Parathyroid adenoma (tissue), 2 donors: Measurements from ENCODE around the gene TMEM108.

Experiments
- H2AFZ ChIP-seq: fragments of 300-600 bp; sonication (generic); one replicate; pipeline ENCODE4 v1.7.0; 2017; ENCODE audit warnings: antibody characterized with exemption, mild to moderate bottlenecking
- H3K27ac ChIP-seq: fragments of 300-600 bp; sonication (generic); one replicate; pipeline ENCODE4 v1.7.0; 2017
- H3K27me3 ChIP-seq: fragments of 300-600 bp; sonication (generic); one replicate; pipeline ENCODE4 v1.7.0; 2017; ENCODE audit warnings: low read length; ENCODE audit not compliant: control insufficient read depth, insufficient read depth
- H3K36me3 ChIP-seq: fragments of 300-600 bp; sonication (generic); one replicate; pipeline ENCODE4 v1.7.0; 2017; ENCODE audit warnings: low read length; ENCODE audit not compliant: control insufficient read depth, insufficient read depth
- H3K4me1 ChIP-seq: fragments of 300-600 bp; sonication (generic); one replicate; pipeline ENCODE4 v1.7.0; 2017; ENCODE audit warnings: control low read depth
- H3K4me2 ChIP-seq: fragments of 300-600 bp; sonication (generic); one replicate; pipeline ENCODE4 v1.7.0; 2017; ENCODE audit warnings: low read length
- H3K4me3 ChIP-seq: fragments of 300-600 bp; sonication (generic); one replicate; pipeline ENCODE4 v1.7.0; 2017; ENCODE audit warnings: low read depth, low read length
- H3K79me2 ChIP-seq: fragments of 300-600 bp; sonication (generic); one replicate; pipeline ENCODE4 v1.7.0; 2017; ENCODE audit warnings: control low read depth
- H3K9ac ChIP-seq: fragments of 300-600 bp; sonication (generic); one replicate; pipeline ENCODE4 v1.7.0; 2017; ENCODE audit warnings: mild to moderate bottlenecking
- H3K9me3 ChIP-seq: fragments of 300-600 bp; sonication (generic); one replicate; pipeline ENCODE4 v1.7.0; 2017; ENCODE audit warnings: low read length; ENCODE audit not compliant: control insufficient read depth
- TF ChIP-seq, protein P1 (sequence below): fragments of 300-600 bp; sonication (generic); IDR thresholded peaks from one replicate; pipeline ENCODE4 v1.7.0; 2017; ENCODE audit warnings: antibody characterized with exemption, mild to moderate bottlenecking
- donor health status: primary hyperparathyroidism.

TMEM108 gene

DNA sequence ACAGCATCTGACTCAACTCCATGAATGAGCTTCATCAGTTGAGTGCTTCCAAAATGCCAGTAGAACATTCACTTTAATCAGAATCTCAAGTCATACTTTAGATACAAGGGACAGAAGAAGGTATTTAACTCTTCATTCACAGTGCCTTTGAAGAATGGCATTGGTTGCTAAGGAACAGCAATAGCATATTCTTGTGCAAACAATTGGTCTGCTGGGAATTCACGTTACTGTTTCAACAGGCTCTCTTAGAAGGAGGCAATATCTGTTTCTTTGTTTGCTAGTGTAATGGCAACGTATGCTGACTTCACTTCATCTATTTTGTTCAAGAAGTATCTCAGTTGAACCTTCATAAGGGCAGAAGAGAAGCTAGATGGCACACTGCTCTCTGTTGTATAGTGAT, 113.9 kb downstream of the TMEM108 start:
- Histone ChIP-seq H3K4me3 (no peak overlapping the region), H3K9me3 (no peaks in the 10 kb centered on the region), H3K9ac (no peak overlapping the region), H3K79me2 (no peaks in the 10 kb centered on the region), H2AFZ (no peak overlapping the region), H3K27ac (no peak overlapping the region), H3K27me3 (no peaks in the 10 kb centered on the region), H3K4me2 (no peak overlapping the region), H3K36me3 (no peaks in the 10 kb centered on the region), H3K4me1 (no peaks in the 10 kb centered on the region)
- TF ChIP-seq, protein P1, sequence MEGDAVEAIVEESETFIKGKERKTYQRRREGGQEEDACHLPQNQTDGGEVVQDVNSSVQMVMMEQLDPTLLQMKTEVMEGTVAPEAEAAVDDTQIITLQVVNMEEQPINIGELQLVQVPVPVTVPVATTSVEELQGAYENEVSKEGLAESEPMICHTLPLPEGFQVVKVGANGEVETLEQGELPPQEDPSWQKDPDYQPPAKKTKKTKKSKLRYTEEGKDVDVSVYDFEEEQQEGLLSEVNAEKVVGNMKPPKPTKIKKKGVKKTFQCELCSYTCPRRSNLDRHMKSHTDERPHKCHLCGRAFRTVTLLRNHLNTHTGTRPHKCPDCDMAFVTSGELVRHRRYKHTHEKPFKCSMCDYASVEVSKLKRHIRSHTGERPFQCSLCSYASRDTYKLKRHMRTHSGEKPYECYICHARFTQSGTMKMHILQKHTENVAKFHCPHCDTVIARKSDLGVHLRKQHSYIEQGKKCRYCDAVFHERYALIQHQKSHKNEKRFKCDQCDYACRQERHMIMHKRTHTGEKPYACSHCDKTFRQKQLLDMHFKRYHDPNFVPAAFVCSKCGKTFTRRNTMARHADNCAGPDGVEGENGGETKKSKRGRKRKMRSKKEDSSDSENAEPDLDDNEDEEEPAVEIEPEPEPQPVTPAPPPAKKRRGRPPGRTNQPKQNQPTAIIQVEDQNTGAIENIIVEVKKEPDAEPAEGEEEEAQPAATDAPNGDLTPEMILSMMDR = no peak

DNA sequence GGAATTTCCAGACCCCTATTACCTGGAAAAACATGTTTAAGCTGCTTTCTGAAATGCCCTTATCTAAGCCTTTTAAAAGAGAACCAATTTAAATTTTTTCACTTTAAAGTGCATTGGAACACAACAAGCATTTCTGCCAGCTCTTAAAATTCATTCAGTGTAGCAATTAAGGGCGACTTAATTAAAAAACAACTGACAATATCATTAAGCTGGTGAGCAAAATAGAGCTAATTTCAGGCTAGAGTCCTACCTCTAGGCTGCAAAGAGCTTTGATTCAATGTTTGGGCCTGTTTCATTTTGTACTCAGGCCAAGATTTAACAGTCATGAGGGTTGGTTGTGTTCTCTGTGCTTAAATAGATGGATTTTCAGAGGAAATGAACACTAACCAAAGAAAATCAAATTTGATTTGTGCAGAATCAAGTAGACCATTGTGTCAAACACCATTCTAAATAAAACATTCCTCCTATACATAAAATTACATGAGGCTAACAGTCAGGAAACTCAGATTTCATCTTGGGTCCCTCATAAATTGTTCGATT, 114.6 kb downstream of the TMEM108 start:
- H3K36me3 ChIP-seq = no peaks in the 10 kb centered on the region
- H3K4me2 ChIP-seq = no peak overlapping the region
- no peaks in the 10 kb centered on the region for H3K4me1 ChIP-seq
- H3K27me3 ChIP-seq = no peaks in the 10 kb centered on the region
- no peak overlapping the region for H3K27ac ChIP-seq
- H3K9me3 ChIP-seq = no peaks in the 10 kb centered on the region
- H3K4me3 ChIP-seq = no peak overlapping the region
- no peak overlapping the region for H3K9ac ChIP-seq
- H2AFZ ChIP-seq = no peak overlapping the region
- TF ChIP-seq, protein P1 = no peak
- H3K79me2 ChIP-seq = no peaks in the 10 kb centered on the region

DNA sequence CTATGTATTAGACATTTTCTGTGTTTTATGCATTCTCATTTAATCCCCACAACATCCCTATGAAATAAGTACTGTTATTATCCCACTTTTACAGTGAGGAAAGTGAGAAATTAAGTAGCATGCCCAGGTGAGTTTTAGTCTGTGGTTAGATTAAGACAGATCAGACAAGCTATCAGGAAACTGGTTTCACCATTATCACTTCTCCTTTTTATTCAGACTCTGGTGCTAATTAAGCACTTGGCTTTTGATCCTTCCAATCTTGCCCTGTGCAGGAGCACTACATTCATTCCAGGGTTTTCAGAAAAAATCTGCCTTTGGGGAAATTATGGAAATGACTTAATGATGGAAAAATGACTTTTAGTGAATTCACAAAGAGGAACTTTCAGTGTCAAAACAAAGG, 115.2 kb downstream of the TMEM108 start:
- Histone ChIP-seq H3K4me1 (no peaks in the 10 kb centered on the region), H3K27me3 (no peaks in the 10 kb centered on the region), H3K4me3 (no peak overlapping the region), H3K9me3 (no peaks in the 10 kb centered on the region), H3K4me2 (no peak overlapping the region), H3K27ac (no peak overlapping the region), H3K36me3 (no peaks in the 10 kb centered on the region), H3K79me2 (no peaks in the 10 kb centered on the region), H3K9ac (no peak overlapping the region), H2AFZ (no peak overlapping the region)
- TF ChIP-seq, protein P1 = no peak

DNA sequence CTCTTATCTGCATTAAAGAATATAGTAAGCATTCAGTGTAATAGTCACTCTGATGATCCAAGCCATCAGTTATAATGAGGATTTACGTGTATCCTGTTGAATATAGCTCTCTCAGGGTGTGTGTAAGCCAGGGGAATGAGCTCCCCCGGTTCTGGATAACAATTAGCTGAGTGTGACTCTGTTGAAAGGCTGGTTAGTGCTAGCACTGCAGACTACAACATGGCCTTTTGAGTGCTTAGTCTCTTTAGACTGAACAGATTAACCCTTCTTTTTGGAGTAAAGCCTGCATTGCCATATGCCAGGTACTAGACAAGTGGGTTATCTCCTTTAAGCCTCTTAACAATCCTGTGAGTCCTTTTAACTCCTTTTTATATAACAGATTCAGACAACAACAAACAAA, 119.5 kb downstream of the TMEM108 start:
- H2AFZ ChIP-seq = no peak overlapping the region
- no peaks in the 10 kb centered on the region for H3K27me3 ChIP-seq
- TF ChIP-seq, protein P1 = no peak
- H3K4me3 ChIP-seq = no peak overlapping the region
- no peaks in the 10 kb centered on the region for H3K79me2 ChIP-seq
- H3K9me3 ChIP-seq = no peaks in the 10 kb centered on the region
- no peak overlapping the region for H3K27ac ChIP-seq
- H3K9ac ChIP-seq = no peak overlapping the region
- H3K36me3 ChIP-seq = no peaks in the 10 kb centered on the region
- no peaks in the 10 kb centered on the region for H3K4me1 ChIP-seq
- no peak overlapping the region for H3K4me2 ChIP-seq

DNA sequence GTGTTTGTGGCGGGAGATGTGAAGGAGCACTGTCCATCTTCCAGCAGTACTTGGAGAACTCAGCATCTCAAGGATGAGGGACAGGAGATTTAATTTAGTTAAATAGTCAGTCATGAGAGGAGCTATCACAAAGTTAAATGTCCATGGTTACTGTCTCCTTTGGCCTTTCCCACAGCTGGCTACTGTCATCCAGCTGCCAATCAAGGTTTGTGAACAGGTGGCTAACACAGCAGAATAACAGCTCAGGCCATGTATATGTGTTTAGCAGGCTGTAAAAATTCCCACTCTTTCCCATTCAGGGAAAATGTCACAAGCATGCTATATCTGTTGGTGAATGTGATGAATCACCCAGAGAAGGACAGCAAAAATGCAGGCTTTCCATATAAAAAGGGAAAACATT, 120.5 kb downstream of the TMEM108 start:
- H3K27ac ChIP-seq = no peak overlapping the region
- H2AFZ ChIP-seq = no peak overlapping the region
- no peaks in the 10 kb centered on the region for H3K4me1 ChIP-seq
- no peaks in the 10 kb centered on the region for H3K9me3 ChIP-seq
- H3K27me3 ChIP-seq = no peaks in the 10 kb centered on the region
- H3K79me2 ChIP-seq = no peaks in the 10 kb centered on the region
- TF ChIP-seq, protein P1 = no peak
- H3K4me2 ChIP-seq = no peak overlapping the region
- H3K4me3 ChIP-seq = no peak overlapping the region
- H3K9ac ChIP-seq = no peak overlapping the region
- no peaks in the 10 kb centered on the region for H3K36me3 ChIP-seq
